ENCODE data around the gene RBFOX1. TPM values are rescaled to one million over a fixed set of nuclear protein-coding genes. Genes with fewer than 3 reads are reported as not detected.

RBFOX1 gene
- total RNA-seq, 1 donor: not detected

GRCh38 chr16:7547736-7548135, 215.1 kb downstream of the RBFOX1 start:
- H3K27ac ChIP-seq (ENCODE audit: low read depth, low read length): no peak overlapping the region
- no peak overlapping the region for H3K4me3 ChIP-seq (ENCODE audit: insufficient read depth, low read length)
- H2AFZ ChIP-seq (ENCODE audit: low read length): no peak overlapping the region
- H3K4me2 ChIP-seq (ENCODE audit: insufficient read depth, low read length): no peak overlapping the region
- no peaks in the 10 kb centered on the region for H3K27me3 ChIP-seq (ENCODE audit: insufficient read depth, low read length)
- DNase-seq (ENCODE audit: insufficient read length, low spot score, missing footprints): no peak
- H3K36me3 ChIP-seq (ENCODE audit: insufficient read depth, low read length): no peaks in the 10 kb centered on the region
- H4K20me1 ChIP-seq (ENCODE audit: insufficient read depth, low read length): no peaks in the 10 kb centered on the region
- no peaks in the 10 kb centered on the region for H3K9me3 ChIP-seq (ENCODE audit: low read depth, low read length)
- TF ChIP-seq CTCF (IDR thresholded peaks at IDR 0.05; ENCODE audit: extremely low read depth, low read depth, low read length): no peak
- H3K4me1 ChIP-seq (ENCODE audit: insufficient read depth, low read length): no peaks in the 10 kb centered on the region
- no peaks in the 10 kb centered on the region for H3K79me2 ChIP-seq (ENCODE audit: insufficient read depth, low read length)

- H3K4me2 ChIP-seq (ENCODE audit: insufficient read depth, low read length): no peak overlapping the region
- H3K27me3 ChIP-seq (ENCODE audit: insufficient read depth, low read length): no peaks in the 10 kb centered on the region
- H3K27ac ChIP-seq (ENCODE audit: low read depth, low read length): no peak overlapping the region
- no peak for DNase-seq (ENCODE audit: insufficient read length, low spot score, missing footprints)
- H3K36me3 ChIP-seq (ENCODE audit: insufficient read depth, low read length): no peaks in the 10 kb centered on the region
- H3K4me3 ChIP-seq (ENCODE audit: insufficient read depth, low read length): no peak overlapping the region
- no peaks in the 10 kb centered on the region for H3K79me2 ChIP-seq (ENCODE audit: insufficient read depth, low read length)
- H3K4me1 ChIP-seq (ENCODE audit: insufficient read depth, low read length): no peaks in the 10 kb centered on the region
- no peak overlapping the region for H2AFZ ChIP-seq (ENCODE audit: low read length)
- H4K20me1 ChIP-seq (ENCODE audit: insufficient read depth, low read length): no peaks in the 10 kb centered on the region
- no peaks in the 10 kb centered on the region for H3K9me3 ChIP-seq (ENCODE audit: low read depth, low read length)
- TF ChIP-seq CTCF (IDR thresholded peaks at IDR 0.05; ENCODE audit: extremely low read depth, low read depth, low read length): no peak
Measured at GRCh38 chr16:7548796-7549318, 216.2 kb downstream of the RBFOX1 start.

GRCh38 chr16:7550096-7550495, 217.5 kb downstream of the RBFOX1 start:
- no peaks in the 10 kb centered on the region for H3K79me2 ChIP-seq (ENCODE audit: insufficient read depth, low read length)
- no peaks in the 10 kb centered on the region for H3K27me3 ChIP-seq (ENCODE audit: insufficient read depth, low read length)
- H3K36me3 ChIP-seq (ENCODE audit: insufficient read depth, low read length): no peaks in the 10 kb centered on the region
- H3K4me2 ChIP-seq (ENCODE audit: insufficient read depth, low read length): no peak overlapping the region
- H3K27ac ChIP-seq (ENCODE audit: low read depth, low read length): no peak overlapping the region
- no peaks in the 10 kb centered on the region for H4K20me1 ChIP-seq (ENCODE audit: insufficient read depth, low read length)
- no peak overlapping the region for H3K4me3 ChIP-seq (ENCODE audit: insufficient read depth, low read length)
- no peak for DNase-seq (ENCODE audit: insufficient read length, low spot score, missing footprints)
- TF ChIP-seq CTCF (IDR thresholded peaks at IDR 0.05; ENCODE audit: extremely low read depth, low read depth, low read length): no peak
- H2AFZ ChIP-seq (ENCODE audit: low read length): no peak overlapping the region
- peaks cover 2% of the 10 kb centered on the region for H3K9me3 ChIP-seq (ENCODE audit: low read depth, low read length)
- H3K4me1 ChIP-seq (ENCODE audit: insufficient read depth, low read length): no peaks in the 10 kb centered on the region

GRCh38 chr16:7555459-7555858, 222.8 kb downstream of the RBFOX1 start:
- DNase-seq (ENCODE audit: insufficient read length, low spot score, missing footprints): no peak
- Histone ChIP-seq H3K36me3 (ENCODE audit: insufficient read depth, low read length) (no peaks in the 10 kb centered on the region), H4K20me1 (ENCODE audit: insufficient read depth, low read length) (no peaks in the 10 kb centered on the region), H3K27ac (ENCODE audit: low read depth, low read length) (no peak overlapping the region), H3K4me2 (ENCODE audit: insufficient read depth, low read length) (no peak overlapping the region), H3K4me1 (ENCODE audit: insufficient read depth, low read length) (no peaks in the 10 kb centered on the region), H3K4me3 (ENCODE audit: insufficient read depth, low read length) (no peak overlapping the region), H3K27me3 (ENCODE audit: insufficient read depth, low read length) (no peaks in the 10 kb centered on the region), H2AFZ (ENCODE audit: low read length) (no peak overlapping the region), H3K79me2 (ENCODE audit: insufficient read depth, low read length) (no peaks in the 10 kb centered on the region), H3K9me3 (ENCODE audit: low read depth, low read length) (peaks cover 2% of the 10 kb centered on the region)
- TF ChIP-seq CTCF (IDR thresholded peaks at IDR 0.05; ENCODE audit: extremely low read depth, low read depth, low read length): no peak
